Activated CD8-positive, alpha-beta T cell treated with anti-CD3 and anti-CD28 coated beads for 36 hours (primary cell): ENCODE measurements around the gene OPN3. TPM values are rescaled to one million over a fixed set of nuclear protein-coding genes. Genes with fewer than 3 reads are reported as not detected.

Source experiments
- ATAC-seq: fragments of 200-7000 bp; cut with Tn5 transposase; one replicate; pipeline ENCODE4 v1.10.0; 2021; ENCODE audit warnings: mild to moderate bottlenecking, moderate library complexity
- CTCF ChIA-PET: fragments of 350-600 bp; sonication (Branson Sonifier 250); formaldehyde crosslinking; loops from one replicate; lab custom pipeline; 2021; ENCODE audit warnings: antibody characterized with exemption; lab: Charles Lee
- POLR2A ChIA-PET: fragments of 350-600 bp; sonication (Branson Sonifier 250); formaldehyde crosslinking; loops from one replicate; lab custom pipeline; 2021; ENCODE audit warnings: antibody characterized with exemption; lab: Charles Lee
- DNase-seq: peaks from one replicate; pipeline ENCODE4 v3.0.0-alpha.2; 2020
- H3K27ac Mint-ChIP-seq: one replicate; pipeline ENCODE4 v1.8.0; 2021; ENCODE audit warnings: mild to moderate bottlenecking, mixed read lengths
- H3K27me3 Mint-ChIP-seq: one replicate; pipeline ENCODE4 v1.8.0; 2021; ENCODE audit warnings: mixed read lengths
- H3K36me3 Mint-ChIP-seq: one replicate; pipeline ENCODE4 v1.8.0; 2021; ENCODE audit warnings: low read depth, mixed read lengths
- H3K4me1 Mint-ChIP-seq: one replicate; pipeline ENCODE4 v1.8.0; 2021; ENCODE audit warnings: low read depth, mixed read lengths
- H3K4me3 Mint-ChIP-seq: one replicate; pipeline ENCODE4 v1.8.0; 2021; ENCODE audit warnings: mild to moderate bottlenecking, moderate library complexity, mixed read lengths
- H3K9me3 Mint-ChIP-seq: one replicate; pipeline ENCODE4 v1.8.0; 2021; ENCODE audit warnings: mixed read lengths
- intact Hi-C: fragments of 100-400 bp; cut with micrococcal nuclease; formaldehyde crosslinking; loops from one replicate; pipeline ENCODE4 v1.10.0; 2022
- total RNA-seq, 2 experiments: library from RNA; stranded (reverse); gene quantifications; one replicate each; pipeline ENCODE4 v1.2.3, GENCODE V29; 2021
- TF ChIP-seq, protein P1 (sequence below): fragments of 200-600 bp; IDR thresholded peaks from one replicate; pipeline ENCODE4 v1.8.0; 2022; ENCODE audit warnings: antibody characterized with exemption, mild to moderate bottlenecking

The OPN3 gene
- total RNA-seq, 2 experiments from 2014 or later = 9.9 to 11.8 TPM

DNA sequence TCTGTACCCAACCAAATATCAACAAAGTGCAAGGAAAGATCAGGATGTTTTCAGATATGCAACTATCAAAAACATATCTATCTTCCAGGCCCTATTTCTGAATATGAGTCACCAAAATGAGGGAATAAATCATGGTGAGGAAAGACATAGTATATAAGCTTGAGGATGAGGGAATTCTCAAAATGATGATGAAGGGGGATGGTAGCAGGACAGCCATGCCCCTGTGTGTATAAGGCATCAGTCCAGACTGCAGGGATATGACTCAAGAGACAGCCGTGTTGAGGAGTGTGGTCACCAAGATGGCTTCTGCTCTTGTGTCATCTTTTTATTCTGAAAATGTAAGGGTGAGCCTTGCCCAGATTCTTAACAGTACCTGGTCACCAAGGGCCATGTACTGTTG is 7.5 kb upstream of the OPN3 start:
- Mint-ChIP-seq H3K36me3 (no peaks in the 10 kb centered on the region), H3K9me3 (peaks cover 3% of the 10 kb centered on the region), H3K27ac (no peak overlapping the region), H3K4me1 (peaks cover 8% of the 10 kb centered on the region), H3K4me3 (no peak overlapping the region), H3K27me3 (no peaks in the 10 kb centered on the region)
- ATAC-seq (peak; percentile 39), DNase-seq (no peak)
- TF ChIP-seq, protein P1, sequence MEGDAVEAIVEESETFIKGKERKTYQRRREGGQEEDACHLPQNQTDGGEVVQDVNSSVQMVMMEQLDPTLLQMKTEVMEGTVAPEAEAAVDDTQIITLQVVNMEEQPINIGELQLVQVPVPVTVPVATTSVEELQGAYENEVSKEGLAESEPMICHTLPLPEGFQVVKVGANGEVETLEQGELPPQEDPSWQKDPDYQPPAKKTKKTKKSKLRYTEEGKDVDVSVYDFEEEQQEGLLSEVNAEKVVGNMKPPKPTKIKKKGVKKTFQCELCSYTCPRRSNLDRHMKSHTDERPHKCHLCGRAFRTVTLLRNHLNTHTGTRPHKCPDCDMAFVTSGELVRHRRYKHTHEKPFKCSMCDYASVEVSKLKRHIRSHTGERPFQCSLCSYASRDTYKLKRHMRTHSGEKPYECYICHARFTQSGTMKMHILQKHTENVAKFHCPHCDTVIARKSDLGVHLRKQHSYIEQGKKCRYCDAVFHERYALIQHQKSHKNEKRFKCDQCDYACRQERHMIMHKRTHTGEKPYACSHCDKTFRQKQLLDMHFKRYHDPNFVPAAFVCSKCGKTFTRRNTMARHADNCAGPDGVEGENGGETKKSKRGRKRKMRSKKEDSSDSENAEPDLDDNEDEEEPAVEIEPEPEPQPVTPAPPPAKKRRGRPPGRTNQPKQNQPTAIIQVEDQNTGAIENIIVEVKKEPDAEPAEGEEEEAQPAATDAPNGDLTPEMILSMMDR = no peak
- CTCF ChIA-PET = no interaction called here
- POLR2A ChIA-PET = no interaction called here
- intact Hi-C loops = no loop called here

- TF ChIP-seq, protein P1 = no peak
- CTCF ChIA-PET = interaction anchor here (1.1 kb wide), 1 partner anchor 82 kb away, joined by 3 read pairs; no protein-coding TSS in a partner anchor
- intact Hi-C loops = no loop called here
- H3K9me3 Mint-ChIP-seq = peaks cover 13% of the 10 kb centered on the region
- H3K4me3 Mint-ChIP-seq = no peak overlapping the region
- H3K36me3 Mint-ChIP-seq = peaks cover 2% of the 10 kb centered on the region
- no peak overlapping the region for H3K27ac Mint-ChIP-seq
- DNase-seq (no peak), ATAC-seq (no peak)
- POLR2A ChIA-PET = interaction anchor here (0.6 kb wide), 1 partner anchor 170 kb away, joined by 3 read pairs; no protein-coding TSS in a partner anchor
- peaks cover 8% of the 10 kb centered on the region for H3K4me1 Mint-ChIP-seq
- no peaks in the 10 kb centered on the region for H3K27me3 Mint-ChIP-seq
These were observed 6.0 kb upstream of the OPN3 start for GRCh38 chr1:241646201-241646600.

GRCh38 chr1:241645199-241645598 is 5.0 kb upstream of the OPN3 start:
- DNase-seq = no peak
- Mint-ChIP-seq H3K27ac (no peak overlapping the region), H3K36me3 (peaks cover 2% of the 10 kb centered on the region), H3K4me1 (peaks cover 16% of the 10 kb centered on the region), H3K9me3 (peaks cover 13% of the 10 kb centered on the region), H3K27me3 (no peaks in the 10 kb centered on the region), H3K4me3 (no peak overlapping the region)
- ATAC-seq = no peak
- TF ChIP-seq, protein P1 = no peak
- ChIA-PET CTCF (interaction anchor here (1.1 to 1.6 kb wide), 2 partner anchors 9 to 12 kb away, joined by 4 read pairs; no protein-coding TSS in a partner anchor), POLR2A (no interaction called here)
- intact Hi-C loops = no loop called here

- DNase-seq = no peak
- TF ChIP-seq, protein P1 = no peak
- peaks cover 13% of the 10 kb centered on the region for H3K9me3 Mint-ChIP-seq
- H3K4me1 Mint-ChIP-seq = peaks cover 16% of the 10 kb centered on the region
- no peak overlapping the region for H3K27ac Mint-ChIP-seq
- ChIA-PET POLR2A (no interaction called here), CTCF (interaction anchor here (1.5 to 1.9 kb wide), 3 partner anchors 11 to 203 kb away, joined by 4 to 5 read pairs (median 4); partner anchors contain the start of gene EXO1)
- H3K4me3 Mint-ChIP-seq = no peak overlapping the region
- intact Hi-C loops = no loop called here
- peaks cover 2% of the 10 kb centered on the region for H3K36me3 Mint-ChIP-seq
- H3K27me3 Mint-ChIP-seq = no peaks in the 10 kb centered on the region
- no peak for ATAC-seq
These were observed 4.1 kb upstream of the OPN3 start for GRCh38 chr1:241644259-241644658.

- ATAC-seq = no peak
- H3K36me3 Mint-ChIP-seq = peaks cover 12% of the 10 kb centered on the region
- POLR2A ChIA-PET = interaction anchor here (0.7 kb wide), 1 partner anchor 86 kb away, joined by 3 read pairs; no protein-coding TSS in a partner anchor
- CTCF ChIA-PET = interaction anchor here (1.9 kb wide), 1 partner anchor 15 kb away, joined by 4 read pairs; no protein-coding TSS in a partner anchor
- no peak overlapping the region for H3K4me3 Mint-ChIP-seq
- peaks cover 13% of the 10 kb centered on the region for H3K9me3 Mint-ChIP-seq
- no peaks in the 10 kb centered on the region for H3K27me3 Mint-ChIP-seq
- DNase-seq = no peak
- H3K4me1 Mint-ChIP-seq = peaks cover 27% of the 10 kb centered on the region
- TF ChIP-seq, protein P1 = no peak
- intact Hi-C loops = no loop called here
- no peak overlapping the region for H3K27ac Mint-ChIP-seq
These were observed 2.4 kb upstream of the OPN3 start for GRCh38 chr1:241642593-241642944.
